ENCODE results near the gene EPHB2. TPM values are rescaled to one million over a fixed set of nuclear protein-coding genes. Genes with fewer than 3 reads are reported as not detected.

The EPHB2 gene
- total and polyA plus RNA-seq, 2 of the 8 experiments (the other 6 are each of a cell fraction or from before 2014, with no cell fraction given) = 15.8 to 17.2 TPM

GRCh38 chr1:22702296-22703085, 8.1 kb upstream of the EPHB2 start (continued):
- TF ChIP-seq CHD7 (IDR thresholded peaks at IDR 0.05; ENCODE audit: insufficient replicate concordance, low read length) (no peak), RXRA (IDR thresholded peaks at IDR 0.05; ENCODE audit: insufficient read depth, low read depth, low read length) (no peak), HDAC2 (IDR thresholded peaks at IDR 0.05; ENCODE audit: borderline replicate concordance in 1 of 2, low read depth in 2 of 2, low read length in 2 of 2) (no peak), CREB1 (IDR thresholded peaks at IDR 0.05) (no peak), TAF1 (IDR thresholded peaks at IDR 0.05; ENCODE audit: low read depth, low read length) (no peak), GTF2F1 (IDR thresholded peaks at IDR 0.05; ENCODE audit: borderline replicate concordance, low read depth, low read length) (no peak), RNF2 (IDR thresholded peaks at IDR 0.05; ENCODE audit: borderline replicate concordance, low read depth, low read length, missing control alignments, poor library complexity, severe bottlenecking) (no peak), NANOG (IDR thresholded peaks at IDR 0.05; ENCODE audit: insufficient read depth, low read depth, low read length, poor library complexity, severe bottlenecking) (no peak), BACH1 (IDR thresholded peaks at IDR 0.05; ENCODE audit: low read length) (no peak)
